HEK293 (cell line): ENCODE results near the gene PYCARD.

Experiments
- BCL11A ChIP-seq: fragments of 450-650 bp; formaldehyde crosslinking; IDR thresholded peaks from 2 replicates; pipeline ENCODE4 v1.5.1; 2016; ENCODE audit warnings: low read depth, missing biosample characterization, missing genetic modification characterization
- GLI4 ChIP-seq: fragments of 450-650 bp; formaldehyde crosslinking; IDR thresholded peaks from 2 replicates; pipeline ENCODE4 v1.5.1; 2016; ENCODE audit warnings: missing biosample characterization, missing genetic modification characterization
- PBX3 ChIP-seq: sonication (generic); formaldehyde crosslinking; IDR thresholded peaks from 2 replicates; pipeline ENCODE4 v1.8.1; 2022; ENCODE audit warnings: mild to moderate bottlenecking, moderate library complexity, missing genetic modification reagents
- SCRT1 ChIP-seq: fragments of 450-650 bp; formaldehyde crosslinking; IDR thresholded peaks from 2 replicates; pipeline ENCODE4 v1.5.1; 2016; ENCODE audit warnings: missing biosample characterization, missing genetic modification characterization, borderline replicate concordance
- TSHZ1 ChIP-seq: fragments of 450-650 bp; formaldehyde crosslinking; IDR thresholded peaks from 2 replicates; pipeline ENCODE4 v1.5.1; 2016; ENCODE audit warnings: missing biosample characterization, missing genetic modification characterization, borderline replicate concordance
- YY1 ChIP-seq: fragments of 450-650 bp; formaldehyde crosslinking; IDR thresholded peaks from 2 replicates; pipeline ENCODE4 v1.5.1; 2018; ENCODE audit warnings: missing biosample characterization, missing genetic modification characterization
- ZFP41 ChIP-seq: fragments of 450-650 bp; formaldehyde crosslinking; IDR thresholded peaks from 2 replicates; pipeline ENCODE4 v1.5.1; 2016; ENCODE audit warnings: missing biosample characterization, missing genetic modification characterization, borderline replicate concordance
- ZNF350 ChIP-seq: fragments of 450-650 bp; formaldehyde crosslinking; IDR thresholded peaks from 2 replicates; pipeline ENCODE4 v1.5.0; 2017; ENCODE audit warnings: missing biosample characterization, mild to moderate bottlenecking, missing genetic modification characterization
- TF ChIP-seq, protein P1 (sequence below): fragments of 450-650 bp; formaldehyde crosslinking; IDR thresholded peaks from 2 replicates; pipeline ENCODE4 v1.5.1; 2016; ENCODE audit warnings: missing biosample characterization, missing genetic modification characterization

DNA sequence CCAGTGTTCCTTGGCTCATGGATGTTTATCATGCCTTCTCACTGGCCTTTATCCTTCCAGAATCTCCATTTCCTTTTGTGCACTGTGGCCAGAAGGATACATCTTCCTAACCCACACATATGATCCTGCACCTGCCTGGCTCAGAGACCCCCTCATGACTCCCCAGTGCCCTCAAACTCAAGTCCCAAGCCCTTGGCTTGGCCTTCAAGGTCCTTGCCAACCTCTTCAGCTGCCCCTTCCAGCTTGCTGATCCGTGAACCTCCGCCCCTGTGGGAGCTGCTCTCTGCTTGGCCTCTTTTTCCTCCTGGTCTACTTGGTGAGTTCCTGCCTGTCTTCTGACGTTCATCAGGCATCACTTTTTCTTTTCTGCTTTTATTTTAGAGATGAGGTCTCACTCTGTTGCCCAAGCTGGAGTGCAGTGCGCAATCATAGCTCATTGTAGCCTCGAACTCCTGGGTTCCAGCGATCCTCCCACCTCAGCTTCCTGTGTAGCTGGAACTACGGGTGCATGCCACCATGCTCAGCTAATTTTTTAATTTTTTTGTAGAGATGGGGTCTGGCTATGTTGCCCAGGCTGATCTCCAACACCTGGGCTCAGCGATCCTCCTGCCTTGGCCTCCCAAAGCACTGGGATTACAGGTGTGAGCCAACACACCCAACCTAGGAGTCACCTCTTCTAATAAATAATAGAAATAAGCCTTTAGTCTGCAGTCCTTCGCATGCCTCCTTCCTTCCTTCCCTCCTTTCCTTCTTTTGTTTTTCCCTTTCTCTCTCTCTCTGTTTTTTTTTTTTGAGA lies 2.5 kb upstream of the PYCARD start:
- TF ChIP-seq TSHZ1 (tag by site-specific recombination) (no peak), PBX3 (CRISPR knock-in tag) (no peak), BCL11A (no peak), SCRT1 (tag by site-specific recombination) (no peak), ZFP41 (tag by site-specific recombination) (no peak), YY1 (tag by site-specific recombination) (no peak), ZNF350 (tag by site-specific recombination) (no peak), GLI4 (no peak)
- TF ChIP-seq, protein P1, sequence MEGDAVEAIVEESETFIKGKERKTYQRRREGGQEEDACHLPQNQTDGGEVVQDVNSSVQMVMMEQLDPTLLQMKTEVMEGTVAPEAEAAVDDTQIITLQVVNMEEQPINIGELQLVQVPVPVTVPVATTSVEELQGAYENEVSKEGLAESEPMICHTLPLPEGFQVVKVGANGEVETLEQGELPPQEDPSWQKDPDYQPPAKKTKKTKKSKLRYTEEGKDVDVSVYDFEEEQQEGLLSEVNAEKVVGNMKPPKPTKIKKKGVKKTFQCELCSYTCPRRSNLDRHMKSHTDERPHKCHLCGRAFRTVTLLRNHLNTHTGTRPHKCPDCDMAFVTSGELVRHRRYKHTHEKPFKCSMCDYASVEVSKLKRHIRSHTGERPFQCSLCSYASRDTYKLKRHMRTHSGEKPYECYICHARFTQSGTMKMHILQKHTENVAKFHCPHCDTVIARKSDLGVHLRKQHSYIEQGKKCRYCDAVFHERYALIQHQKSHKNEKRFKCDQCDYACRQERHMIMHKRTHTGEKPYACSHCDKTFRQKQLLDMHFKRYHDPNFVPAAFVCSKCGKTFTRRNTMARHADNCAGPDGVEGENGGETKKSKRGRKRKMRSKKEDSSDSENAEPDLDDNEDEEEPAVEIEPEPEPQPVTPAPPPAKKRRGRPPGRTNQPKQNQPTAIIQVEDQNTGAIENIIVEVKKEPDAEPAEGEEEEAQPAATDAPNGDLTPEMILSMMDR (tag by site-specific recombination) = no peak
